H1 (cell line): Measurements from ENCODE around the gene FNDC1. TPM values are rescaled to one million over a fixed set of nuclear protein-coding genes. Genes with fewer than 3 reads are reported as not detected.

ENCODE experiments used
- POU5F1 ChIP-seq: IDR thresholded peaks from 2 replicates; pipeline ENCODE4 v1.6.1; 2011; ENCODE audit warnings: low read depth, mild to moderate bottlenecking, low read length, moderate library complexity
- polyA plus RNA-seq, 7 experiments: library from polyadenylated mRNA; depleted of rRNA in 3 of 7; stranded (reverse) in 5 of 7; unstranded in 2 of 7; fragments of >200 nt in 5 of 7; fragments of 200-250 nt in 2 of 7; gene quantifications; 1 replicate in 5 of 7; 2 replicates in 1 of 7; 4 replicates in 1 of 7; pipeline versions ENCODE4 v1.2.1 to v1.2.3, GENCODE V29; 2011 to 2013; ENCODE audit warnings: missing spikeins in 2 of 7, mixed read lengths in 2 of 7
- total RNA-seq: library from RNA; stranded (reverse); fragmentation: NEBNext Ultra II Directional; extraction: Animal tissue kit (Norgen Biotek cat#: 25700); gene quantifications from 2 replicates; pipeline ENCODE4 v1.2.1, GENCODE V29; 2021

Gene FNDC1
- total and polyA plus RNA-seq, 2 of the 8 experiments (the other 6 are each of a cell fraction or from before 2014, with no cell fraction given), result 0.06 to 0.30 TPM

DNA sequence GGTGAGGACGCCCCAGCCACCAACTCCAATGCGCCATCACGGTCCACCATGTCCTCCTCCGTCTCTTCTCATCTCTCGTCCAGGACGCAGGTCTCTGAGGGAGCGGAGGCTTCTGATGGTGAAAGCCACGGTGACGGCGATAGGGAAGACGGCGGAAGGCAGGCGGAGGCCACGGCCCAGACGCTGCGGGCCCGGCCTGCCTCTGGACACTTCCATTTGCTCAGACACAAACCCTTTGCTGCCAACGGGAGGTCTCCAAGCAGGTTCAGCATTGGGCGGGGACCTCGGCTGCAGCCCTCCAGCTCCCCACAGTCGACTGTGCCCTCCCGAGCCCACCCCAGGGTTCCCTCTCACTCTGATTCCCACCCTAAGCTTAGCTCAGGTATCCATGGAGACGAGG, 63.6 kb downstream of the FNDC1 start (continued):
- TF ChIP-seq POU5F1, result no peak
